KOPT-K1 (cell line): ENCODE results near the gene ZNF827.

ENCODE experiments used
- H3K27ac ChIP-seq: fragments of 200-600 bp; sonication (generic); 2 replicates; pipeline ENCODE4 v1.5.1; 2016; ENCODE audit warnings: antibody characterized with exemption, mild to moderate bottlenecking, low read depth, low read length; ENCODE audit not compliant: poor library complexity, severe bottlenecking
- H3K36me3 ChIP-seq: fragments of 200-600 bp; sonication (generic); 2 replicates; pipeline ENCODE4 v1.5.1; 2017; ENCODE audit warnings: antibody characterized with exemption, mild to moderate bottlenecking, low read length, moderate library complexity; ENCODE audit not compliant: insufficient read depth
- H3K9me3 ChIP-seq: fragments of 200-600 bp; sonication (generic); 2 replicates; pipeline ENCODE4 v1.5.1; 2017; ENCODE audit warnings: antibody characterized with exemption, low read length, mild to moderate bottlenecking; ENCODE audit not compliant: insufficient read depth, poor library complexity, severe bottlenecking

Gene ZNF827

GRCh38 chr4:145716661-145717200 lies 221.9 kb downstream of the ZNF827 start:
- no peaks in the 10 kb centered on the region for H3K36me3 ChIP-seq
- no peak overlapping the region for H3K27ac ChIP-seq
- peaks cover 5% of the 10 kb centered on the region for H3K9me3 ChIP-seq

DNA sequence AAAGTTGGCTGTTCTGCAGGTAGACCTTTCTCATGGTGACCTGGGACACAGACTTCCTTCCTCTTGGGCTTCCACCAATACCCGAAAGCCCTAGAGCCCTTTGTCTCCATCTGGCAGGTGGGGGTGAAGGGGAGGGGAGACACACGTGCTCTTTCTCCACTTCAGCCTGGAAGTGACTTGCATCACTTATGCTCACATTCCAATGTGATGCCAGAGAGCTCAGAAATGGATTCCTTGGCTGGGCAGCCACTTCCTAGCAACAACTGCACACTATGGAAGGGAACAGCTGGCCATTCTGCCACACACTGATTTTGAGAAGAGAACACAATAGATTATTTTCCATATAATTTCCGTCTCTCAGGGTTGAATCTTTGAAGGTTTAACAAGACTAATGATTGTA lies 222.4 kb downstream of the ZNF827 start:
- Histone ChIP-seq H3K9me3 (peaks cover 10% of the 10 kb centered on the region), H3K27ac (no peak overlapping the region), H3K36me3 (no peaks in the 10 kb centered on the region)

- Histone ChIP-seq H3K27ac (no peak overlapping the region), H3K9me3 (peaks cover 13% of the 10 kb centered on the region), H3K36me3 (no peaks in the 10 kb centered on the region)
Measured at GRCh38 chr4:145709843-145710242, 228.8 kb downstream of the ZNF827 start.

- no peaks in the 10 kb centered on the region for H3K36me3 ChIP-seq
- peaks cover 13% of the 10 kb centered on the region for H3K9me3 ChIP-seq
- no peak overlapping the region for H3K27ac ChIP-seq
Measured at GRCh38 chr4:145709336-145709735, 229.3 kb downstream of the ZNF827 start.
